ENCODE results near the gene WNT9B. TPM values are rescaled to one million over a fixed set of nuclear protein-coding genes. Genes with fewer than 3 reads are reported as not detected.

WNT9B gene
- total and polyA plus RNA-seq, 9 of the 15 experiments (the other 6 are each of a cell fraction or from before 2014, with no cell fraction given), result not detected

GRCh38 chr17:46809110-46809571 lies 42.2 kb upstream of the WNT9B start (continued):
- no peak for TF ChIP-seq SFPQ (IDR thresholded peaks at IDR 0.05; ENCODE audit: low read depth, low read length)
- TF ChIP-seq MAFF (IDR thresholded peaks at IDR 0.05; ENCODE audit: low read length), result no peak
- TF ChIP-seq JUND (IDR thresholded peaks at IDR 0.05; ENCODE audit: borderline replicate concordance, low read depth, low read length), result no peak
- peak; percentile 20; the same call in 1 of the 3 replicates for TF ChIP-seq JUND (tag; IDR thresholded peaks at IDR 0.05; ENCODE audit: borderline replicate concordance, low read depth, low read length)
- TF ChIP-seq BCOR (IDR thresholded peaks at IDR 0.05), result peak; percentile 98
- TF ChIP-seq SMARCA5 (IDR thresholded peaks at IDR 0.05), result peak; percentile 84
- peak; percentile 69 for TF ChIP-seq ZFX (CRISPR knock-in tag; IDR thresholded peaks at IDR 0.05)
- TF ChIP-seq U2AF2 (optimal IDR thresholded peaks at IDR 0.05; ENCODE audit: low read depth, low read length), result no peak
- peak; percentile 28; the same call in 1 of the 2 replicates for TF ChIP-seq SP1 (CRISPR knock-in tag; IDR thresholded peaks at IDR 0.05)
- TF ChIP-seq ATF1 (CRISPR knock-in tag; IDR thresholded peaks at IDR 0.05), result no peak
- 0 out of 2 replicates have a peak, but pooled peaks have one; percentile 25 for TF ChIP-seq ATF1 (tag; IDR thresholded peaks at IDR 0.05)
- TF ChIP-seq CBFA2T2 (conservative IDR thresholded peaks at IDR 0.05), result peak; percentile 40; the same call in 1 of the 2 replicates
- peak; percentile 23 for TF ChIP-seq PHF20 (IDR thresholded peaks at IDR 0.05; ENCODE audit: partially characterized antibody)
- peak; percentile 75; the same call in 1 of the 2 replicates for TF ChIP-seq MTA3 (IDR thresholded peaks at IDR 0.05; ENCODE audit: borderline replicate concordance)
- peak; percentile 84 for TF ChIP-seq HDAC2 (IDR thresholded peaks at IDR 0.05)
- TF ChIP-seq NFYB (IDR thresholded peaks at IDR 0.05; ENCODE audit: extremely low read depth, insufficient read length), result peak; percentile 88
- TF ChIP-seq TFAP4 (CRISPR knock-in tag; IDR thresholded peaks at IDR 0.05; ENCODE audit: borderline replicate concordance), result peak; percentile 73; the same call in 1 of the 2 replicates
- no peak for TF ChIP-seq PRMT5 (CRISPR knock-in tag; IDR thresholded peaks at IDR 0.05)
- peak; percentile 40; the same call in 1 of the 2 replicates for TF ChIP-seq SMARCA4 (IDR thresholded peaks at IDR 0.05)
- TF ChIP-seq MYNN (IDR thresholded peaks at IDR 0.05), result peak; percentile 21; the same call in 1 of the 2 replicates
- TF ChIP-seq MYNN (CRISPR knock-in tag; IDR thresholded peaks at IDR 0.05), result no peak
- peak; percentile 53 for TF ChIP-seq MEIS2 (IDR thresholded peaks at IDR 0.05; ENCODE audit: partially characterized antibody)
- no peak for TF ChIP-seq NELFE (IDR thresholded peaks at IDR 0.05; ENCODE audit: insufficient read depth, insufficient read length)
- TF ChIP-seq PKNOX1 (IDR thresholded peaks at IDR 0.05), result peak; percentile 96
- TF ChIP-seq KLF6 (CRISPR knock-in tag; IDR thresholded peaks at IDR 0.05; ENCODE audit: borderline replicate concordance), result no peak
- no peak for TF ChIP-seq ILK (tag; IDR thresholded peaks at IDR 0.05; ENCODE audit: borderline replicate concordance, low read depth)
- peak; percentile 22; the same call in 1 of the 2 replicates for TF ChIP-seq PHF8 (IDR thresholded peaks at IDR 0.05; ENCODE audit: borderline replicate concordance, low read length)
- peak; percentile 52 for TF ChIP-seq TAL1 (IDR thresholded peaks at IDR 0.05)

All from K562 (cell line).